HG03354 (cell line): ENCODE measurements around the gene MINDY3.
"Not testable (repeated sequence)": the region's sequence is repeated elsewhere in the genome, so short reads cannot be mapped to it uniquely, and the experiment has no call there.

Experiments used
- ATAC-seq: cut with Tn5 transposase; IDR thresholded peaks from one replicate; pipeline ENCODE4 v1.9.1; 2021; ENCODE audit warnings: mild to moderate bottlenecking; ENCODE audit not compliant: unreplicated experiment, poor library complexity, severe bottlenecking

The MINDY3 gene

GRCh38 chr10:15783941-15784636 lies 76.2 kb downstream of the MINDY3 start:
- ATAC-seq: no peak

GRCh38 chr10:15782851-15783250 lies 77.5 kb downstream of the MINDY3 start:
- ATAC-seq: no peak

GRCh38 chr10:15781381-15781960 lies 78.8 kb downstream of the MINDY3 start:
- no peak for ATAC-seq

GRCh38 chr10:15780353-15781135 lies 79.8 kb downstream of the MINDY3 start:
- no peak for ATAC-seq

GRCh38 chr10:15775513-15775912 lies 84.8 kb downstream of the MINDY3 start:
- no peak for ATAC-seq

- ATAC-seq: not testable (repeated sequence)
Observed at GRCh38 chr10:15774534-15774933, 85.8 kb downstream of the MINDY3 start.

GRCh38 chr10:15764892-15765454 lies 95.3 kb downstream of the MINDY3 start:
- no peak for ATAC-seq

GRCh38 chr10:15763006-15763405 lies 97.3 kb downstream of the MINDY3 start:
- ATAC-seq: no peak

GRCh38 chr10:15762239-15762638 lies 98.1 kb downstream of the MINDY3 start:
- not testable (repeated sequence) for ATAC-seq

- not testable (repeated sequence) for ATAC-seq
Observed at GRCh38 chr10:15761224-15761623, 99.1 kb downstream of the MINDY3 start.

- no peak for ATAC-seq
Observed at GRCh38 chr10:15760681-15761080, 99.6 kb downstream of the MINDY3 start.

- no peak for ATAC-seq
Observed at GRCh38 chr10:15759265-15759664, 101.0 kb downstream of the MINDY3 start.

- no peak for ATAC-seq
Observed at GRCh38 chr10:15758618-15759017, 101.7 kb downstream of the MINDY3 start.

GRCh38 chr10:15754937-15755336 lies 105.4 kb downstream of the MINDY3 start:
- ATAC-seq: no peak

- ATAC-seq: no peak
Observed at GRCh38 chr10:15751046-15751445, 109.3 kb downstream of the MINDY3 start.

GRCh38 chr10:15748126-15748525 lies 112.2 kb downstream of the MINDY3 start:
- ATAC-seq: no peak

- ATAC-seq: no peak
Observed at GRCh38 chr10:15747632-15748031, 112.7 kb downstream of the MINDY3 start.

- no peak for ATAC-seq
Observed at GRCh38 chr10:15745751-15746150, 114.6 kb downstream of the MINDY3 start.

- ATAC-seq: peak; percentile 82
Observed at GRCh38 chr10:15744217-15744865, 116.0 kb downstream of the MINDY3 start.

- ATAC-seq: no peak
Observed at GRCh38 chr10:15743443-15743842, 116.9 kb downstream of the MINDY3 start.
